ENCODE measurements around the gene VRK3. TPM values are rescaled to one million over a fixed set of nuclear protein-coding genes. Genes with fewer than 3 reads are reported as not detected.

VRK3 gene
- total RNA-seq, 1 experiment from 2014 or later, result 33.4 TPM

GRCh38 chr19:49952906-49953305 lies 72.3 kb downstream of the VRK3 start (continued):
- TF ChIP-seq IRF2 (CRISPR knock-in tag; IDR thresholded peaks at IDR 0.05; ENCODE audit: borderline replicate concordance, low read depth), result no peak
- TF ChIP-seq FOXJ3 (CRISPR knock-in tag; IDR thresholded peaks at IDR 0.05; ENCODE audit: borderline replicate concordance), result no peak

GRCh38 chr19:49952479-49952836 lies 72.7 kb downstream of the VRK3 start:
- DNase-seq (ENCODE audit: low spot score) (no peak), ATAC-seq (no peak)
- TF ChIP-seq SOX15 (CRISPR knock-in tag; IDR thresholded peaks at IDR 0.05) (no peak), MLX (CRISPR knock-in tag; IDR thresholded peaks at IDR 0.05) (no peak), ATF3 (CRISPR knock-in tag; conservative IDR thresholded peaks at IDR 0.05) (no peak), ZNF396 (CRISPR knock-in tag; IDR thresholded peaks at IDR 0.05; ENCODE audit: borderline replicate concordance) (no peak), ZNF138 (CRISPR knock-in tag; conservative IDR thresholded peaks at IDR 0.05) (no peak), PREB (CRISPR knock-in tag; IDR thresholded peaks at IDR 0.05; ENCODE audit: borderline replicate concordance) (no peak), GRHL2 (CRISPR knock-in tag; IDR thresholded peaks at IDR 0.05; ENCODE audit: insufficient replicate concordance, severe bottlenecking) (no peak), ZMAT4 (CRISPR knock-in tag; IDR thresholded peaks at IDR 0.05) (no peak), JUN (CRISPR knock-in tag; IDR thresholded peaks at IDR 0.05) (no peak)
- CTCF ChIA-PET, result interaction anchor here (1.4 to 4.0 kb wide), 2 partner anchors 15 to 56 kb away, joined by 3 to 22 read pairs; no protein-coding TSS in a partner anchor
- Mint-ChIP-seq H3K27me3 (ENCODE audit: low read depth) (no peaks in the 10 kb centered on the region), H3K27ac (no peak overlapping the region), H3K4me3 (no peak overlapping the region), H3K4me1 (peaks cover 42% of the 10 kb centered on the region), H3K9me3 (peaks cover 9% of the 10 kb centered on the region; the same call in 1 of the 2 replicates), H3K36me3 (no peaks in the 10 kb centered on the region)
- POLR2A ChIA-PET, result no interaction called here

GRCh38 chr19:49951806-49952478 lies 73.2 kb downstream of the VRK3 start:
- ChIA-PET POLR2A (no interaction called here), CTCF (interaction anchor here (1.4 to 4.0 kb wide), 3 partner anchors 14 to 57 kb away, joined by 3 to 22 read pairs (median 8); no protein-coding TSS in a partner anchor)
- Mint-ChIP-seq H3K4me1 (peaks cover 37% of the 10 kb centered on the region), H3K4me3 (no peak overlapping the region), H3K36me3 (no peaks in the 10 kb centered on the region), H3K9me3 (peaks cover 9% of the 10 kb centered on the region; the same call in 1 of the 2 replicates), H3K27me3 (ENCODE audit: low read depth) (no peaks in the 10 kb centered on the region), H3K27ac (no peak overlapping the region)
- no peak for ATAC-seq
- DNase-seq (ENCODE audit: low spot score), result no peak
- no peak for TF ChIP-seq GRHL2 (CRISPR knock-in tag; IDR thresholded peaks at IDR 0.05; ENCODE audit: insufficient replicate concordance, severe bottlenecking)
- no peak for TF ChIP-seq ZNF425 (CRISPR knock-in tag; conservative IDR thresholded peaks at IDR 0.05)
- TF ChIP-seq NFATC4 (CRISPR knock-in tag; IDR thresholded peaks at IDR 0.05), result no peak
- no peak for TF ChIP-seq TEAD1 (CRISPR knock-in tag; IDR thresholded peaks at IDR 0.05)
- TF ChIP-seq ZMAT4 (CRISPR knock-in tag; IDR thresholded peaks at IDR 0.05), result no peak
- no peak for TF ChIP-seq ZBTB43 (CRISPR knock-in tag; IDR thresholded peaks at IDR 0.05)
- TF ChIP-seq ZNF263 (CRISPR knock-in tag; IDR thresholded peaks at IDR 0.05; ENCODE audit: low read depth), result no peak
- TF ChIP-seq PRDM15 (CRISPR knock-in tag; IDR thresholded peaks at IDR 0.05), result no peak
- no peak for TF ChIP-seq ZNF317 (CRISPR knock-in tag; IDR thresholded peaks at IDR 0.05; ENCODE audit: borderline replicate concordance, low read depth)
- TF ChIP-seq E2F4 (CRISPR knock-in tag; IDR thresholded peaks at IDR 0.05; ENCODE audit: borderline replicate concordance, low read depth), result no peak
- TF ChIP-seq ZNF232 (CRISPR knock-in tag; IDR thresholded peaks at IDR 0.05), result no peak

Data from WTC11 (cell line).